HCT116 (cell line): ENCODE results near the gene FSD1. TPM values are rescaled to one million over a fixed set of nuclear protein-coding genes. Genes with fewer than 3 reads are reported as not detected.

Experiments used
- ATAC-seq: fragments of 200-7000 bp; cut with Tn5 transposase; 2 replicates; pipeline ENCODE4 v1.9.1; 2020; ENCODE audit warnings: mild to moderate bottlenecking, moderate library complexity
- BruUV-seq: library from RNA; stranded (reverse); fragments of 400-500 nt; replicated peaks from 2 replicates; lab custom pipeline; 2021; lab: Mats Ljungman, UMichigan
- CTCF ChIA-PET: fragments of 300-600 bp; sonication (Branson Sonifier 250); formaldehyde crosslinking; loops from one replicate; lab custom pipeline; 2021; ENCODE audit warnings: antibody characterized with exemption; lab: Charles Lee
- POLR2A ChIA-PET: fragments of 300-600, 350-600 bp; sonication (Branson Sonifier 250); formaldehyde crosslinking; loops from one replicate; lab custom pipeline; 2021; ENCODE audit warnings: antibody characterized with exemption; lab: Charles Lee
- RAD21 ChIA-PET, 2 experiments: fragments of 300-600 bp; sonication (Branson Sonifier 250); formaldehyde crosslinking; loops; one replicate each; lab custom pipeline; 2023; ENCODE audit warnings: low total read pairs in 2 of 2; ENCODE audit not compliant: uncharacterized antibody in 2 of 2, unreplicated experiment in 2 of 2, low non-redundant PET in 1 of 2; lab: Charles Lee
- DNase-seq: peaks from one replicate; pipeline ENCODE4 v3.0.0-alpha.2; 2010; ENCODE audit warnings: low read depth, low spot score
- H2AFZ ChIP-seq: fragments of 200-600 bp; shearing (Covaris generic), sonication (generic); 2 replicates; pipeline ENCODE4 v1.6.1; 2017; ENCODE audit warnings: low read depth, mixed run types, mixed read lengths, antibody characterized with exemption, low read length; ENCODE audit not compliant: poor library complexity, severe bottlenecking
- H3K27ac ChIP-seq: 2 replicates; pipeline ENCODE4 v1.5.1; 2012; ENCODE audit warnings: low read depth, low read length
- H3K27me3 ChIP-seq: fragments of 200-600 bp; sonication (generic); 2 replicates; pipeline ENCODE4 v1.6.1; 2016; ENCODE audit warnings: mixed run types, low read length, mixed read lengths; ENCODE audit not compliant: insufficient read depth
- H3K36me3 ChIP-seq, 2 experiments: fragments of 200-500 bp in 1 of 2; fragments of 200-600 bp in 1 of 2; sonication (Bioruptor generic) in 1 of 2; sonication (generic) in 1 of 2; 2 replicates each; pipeline versions ENCODE4 v1.5.1 to v1.6.1; 2014 to 2016; ENCODE audit warnings: low read length in 2 of 2, inconsistent platforms in 1 of 2, mixed read lengths in 1 of 2, mixed run types in 1 of 2; ENCODE audit not compliant: insufficient read depth in 2 of 2, control insufficient read depth in 1 of 2
- H3K4me1 ChIP-seq, 2 experiments: fragments of 200-600 bp in 1 of 2; sonication (generic) in 1 of 2; 2 replicates each; pipeline versions ENCODE4 v1.5.1 to v1.6.1; 2012 to 2017; ENCODE audit warnings: low read length in 2 of 2, inconsistent platforms in 1 of 2, mild to moderate bottlenecking in 1 of 2, mixed read lengths in 1 of 2, mixed run types in 1 of 2, moderate library complexity in 1 of 2; ENCODE audit not compliant: insufficient read depth in 2 of 2, control insufficient read depth in 1 of 2
- H3K4me2 ChIP-seq: fragments of 200-600 bp; sonication (generic); 2 replicates; pipeline ENCODE4 v1.6.1; 2017; ENCODE audit warnings: mixed run types, low read length, mixed read lengths
- H3K4me3 ChIP-seq, 2 experiments: fragments of 200-600 bp in 1 of 2; sonication (generic) in 1 of 2; replicated peaks in 1 of 2; 2 replicates each; pipeline ENCODE4 v1.5.1; 2011 to 2016; ENCODE audit warnings: low read length in 2 of 2, control low read depth in 1 of 2, low read depth in 1 of 2, mild to moderate bottlenecking in 1 of 2, mixed read lengths in 1 of 2, mixed run types in 1 of 2
- H3K79me2 ChIP-seq: fragments of 200-600 bp; sonication (generic); 2 replicates; pipeline ENCODE4 v1.6.1; 2017; ENCODE audit warnings: mild to moderate bottlenecking, mixed run types, low read length, moderate library complexity, mixed read lengths; ENCODE audit not compliant: insufficient read depth
- H3K9ac ChIP-seq: fragments of 200-600 bp; sonication (generic); 2 replicates; pipeline ENCODE4 v1.6.1; 2016; ENCODE audit warnings: low read length, mixed read lengths
- H3K9me2 ChIP-seq: fragments of 200-600 bp; sonication (generic), shearing (Covaris generic); 2 replicates; pipeline ENCODE4 v1.6.1; 2017; ENCODE audit warnings: mixed run types, mild to moderate bottlenecking, moderate library complexity; ENCODE audit not compliant: insufficient read depth
- H3K9me3 ChIP-seq, 2 experiments: fragments of 200-500 bp in 1 of 2; fragments of 200-600 bp in 1 of 2; sonication (Bioruptor generic) in 1 of 2; sonication (generic) in 1 of 2; 2 replicates each; pipeline ENCODE4 v1.6.1; 2014 to 2017; ENCODE audit warnings: low read length in 2 of 2, mixed read lengths in 2 of 2, inconsistent platforms in 1 of 2, low read depth in 1 of 2, mild to moderate bottlenecking in 1 of 2, mixed run types in 1 of 2, moderate library complexity in 1 of 2; ENCODE audit not compliant: control insufficient read depth in 1 of 2, insufficient read depth in 1 of 2
- H4K20me1 ChIP-seq: fragments of 200-600 bp; sonication (generic), shearing (Covaris generic); 2 replicates; pipeline ENCODE4 v1.6.1; 2017; ENCODE audit warnings: mixed run types, mild to moderate bottlenecking, moderate library complexity; ENCODE audit not compliant: insufficient read depth
- CBX3 ChIP-seq: IDR thresholded peaks from 2 replicates; pipeline ENCODE4 v1.6.1; 2012; ENCODE audit warnings: low read depth
- EGR1 ChIP-seq: IDR thresholded peaks from 2 replicates; pipeline ENCODE4 v1.6.1; 2012; ENCODE audit warnings: low read depth
- ELF1 ChIP-seq: IDR thresholded peaks from 2 replicates; pipeline ENCODE4 v1.6.1; 2012; ENCODE audit warnings: low read depth, borderline replicate concordance
- EZH2phosphoT487 ChIP-seq: fragments of 200-600 bp; IDR thresholded peaks from 2 replicates; pipeline ENCODE4 v1.6.1; 2018; ENCODE audit warnings: antibody characterized with exemption, borderline replicate concordance
- JUND ChIP-seq: IDR thresholded peaks from 2 replicates; pipeline ENCODE4 v1.6.1; 2012
- POLR2A ChIP-seq: IDR thresholded peaks from 2 replicates; pipeline ENCODE4 v1.7.0; 2011; ENCODE audit warnings: borderline replicate concordance; ENCODE audit not compliant: insufficient read depth, insufficient read length; ENCODE audit errors: extremely low read depth
- SP1 ChIP-seq: IDR thresholded peaks from 2 replicates; pipeline ENCODE4 v1.6.1; 2012; ENCODE audit warnings: low read depth
- YY1 ChIP-seq: IDR thresholded peaks from 2 replicates; pipeline ENCODE4 v1.6.1; 2011; ENCODE audit warnings: low read length, low read depth, moderate library complexity, mild to moderate bottlenecking; ENCODE audit not compliant: insufficient replicate concordance; ENCODE audit errors: extremely low read depth
- ZFX ChIP-seq: fragments of 450-650 bp; IDR thresholded peaks from 2 replicates; pipeline ENCODE4 v1.6.1; 2017
- ZNF274 ChIP-seq: fragments of 200-500 bp; sonication (Bioruptor generic); IDR thresholded peaks from 2 replicates; pipeline ENCODE4 v1.6.1; 2014; ENCODE audit warnings: mild to moderate bottlenecking, low read depth, low read length, inconsistent platforms
- intact Hi-C: fragments of 100-400 bp; cut with micrococcal nuclease; formaldehyde crosslinking; loops from 2 replicates; pipeline ENCODE4 v1.10.0; 2022
- total RNA-seq: library from RNA; stranded (reverse); gene quantifications from one replicate; pipeline ENCODE4 v1.2.1, GENCODE V29; 2021; ENCODE audit not compliant: unreplicated experiment
- TF ChIP-seq, protein P1 (sequence below): IDR thresholded peaks from 2 replicates; pipeline ENCODE4 v1.6.1; 2012; ENCODE audit warnings: low read depth
- TF ChIP-seq, protein P2 (sequence below): IDR thresholded peaks from 2 replicates; pipeline ENCODE4 v1.6.1; 2012
- TF ChIP-seq, protein P3 (sequence below), 3 experiments: fragments of 200-600 bp in 1 of 3; sonication (generic) in 1 of 3; IDR thresholded peaks in 2 of 3; conservative IDR thresholded peaks in 1 of 3; 2 replicates each; pipeline ENCODE4 v1.5.1; 2012 to 2017; ENCODE audit warnings: low read depth in 2 of 3, low read length in 2 of 3, antibody characterized with exemption in 1 of 3, borderline replicate concordance in 1 of 3, control low read depth in 1 of 3, mild to moderate bottlenecking in 1 of 3, mixed read lengths in 1 of 3, mixed run types in 1 of 3, moderate library complexity in 1 of 3; ENCODE audit not compliant: insufficient read depth in 1 of 3

FSD1 gene
- total RNA-seq, 1 experiment from 2014 or later, result 20.1 TPM

- peak overlapping the region; percentile 63 for H3K4me2 ChIP-seq
- RAD21 ChIA-PET, result no interaction called here
- H3K4me1 ChIP-seq, result peaks cover 12 to 38% of the 10 kb centered on the region in 2 experiments; a peak in 3 of 4 replicates
- H3K9me2 ChIP-seq, result no peaks in the 10 kb centered on the region
- TF ChIP-seq EGR1 (no peak), SP1 (peak; percentile 61)
- CTCF ChIA-PET, result interaction anchor here (1.4 kb wide), 1 partner anchor 17 kb away, joined by 6 read pairs; no protein-coding TSS in a partner anchor
- no peaks in the 10 kb centered on the region for H3K27me3 ChIP-seq
- intact Hi-C loops, result no loop called here
- DNase-seq, result peak; percentile 77
- peak; percentile 83 for ATAC-seq
- no peaks in the 10 kb centered on the region for H3K9me3 ChIP-seq
- H3K27ac ChIP-seq, result no peak overlapping the region
- BruUV-seq, result no TSS peak
- peak overlapping the region; percentile 16 to 35; a peak in 3 of 4 replicates for H3K4me3 ChIP-seq
- peak overlapping the region; percentile 61 for H2AFZ ChIP-seq
- POLR2A ChIA-PET, result interaction anchor here (0.5 kb wide), 1 partner anchor 562 kb away, joined by 3 read pairs; no protein-coding TSS in a partner anchor
- no peaks in the 10 kb centered on the region for H3K36me3 ChIP-seq
- H3K79me2 ChIP-seq, result no peaks in the 10 kb centered on the region
- no peak overlapping the region for H3K9ac ChIP-seq
- no peaks in the 10 kb centered on the region for H4K20me1 ChIP-seq
Measured at GRCh38 chr19:4284176-4284958, 20.0 kb upstream of the FSD1 start.

GRCh38 chr19:4284974-4285373 is 19.4 kb upstream of the FSD1 start:
- Histone ChIP-seq H3K27me3 (no peaks in the 10 kb centered on the region), H3K9me2 (no peaks in the 10 kb centered on the region), H3K36me3 (no peaks in the 10 kb centered on the region), H4K20me1 (no peaks in the 10 kb centered on the region), H3K4me1 (peaks cover 12 to 38% of the 10 kb centered on the region in 2 experiments; a peak in 3 of 4 replicates), H3K9me3 (no peaks in the 10 kb centered on the region), H3K9ac (no peak overlapping the region), H3K4me3 (peak overlapping the region; percentile 16 to 35; a peak in 3 of 4 replicates), H3K4me2 (peak overlapping the region; percentile 63), H2AFZ (peak overlapping the region; percentile 6), H3K79me2 (no peaks in the 10 kb centered on the region), H3K27ac (no peak overlapping the region)
- no peak for DNase-seq
- intact Hi-C loops, result no loop called here
- ATAC-seq, result no peak
- BruUV-seq, result no TSS peak
- POLR2A ChIA-PET, result no interaction called here
- CTCF ChIA-PET, result interaction anchor here (1.4 kb wide), 1 partner anchor 18 kb away, joined by 6 read pairs; no protein-coding TSS in a partner anchor
- RAD21 ChIA-PET, result no interaction called here
- TF ChIP-seq SP1 (no peak), ZNF274 (no peak), CBX3 (no peak), EZH2phosphoT487 (no peak), JUND (no peak), ZFX (no peak), YY1 (no peak), ELF1 (no peak), POLR2A (no peak)
- TF ChIP-seq, protein P1, sequence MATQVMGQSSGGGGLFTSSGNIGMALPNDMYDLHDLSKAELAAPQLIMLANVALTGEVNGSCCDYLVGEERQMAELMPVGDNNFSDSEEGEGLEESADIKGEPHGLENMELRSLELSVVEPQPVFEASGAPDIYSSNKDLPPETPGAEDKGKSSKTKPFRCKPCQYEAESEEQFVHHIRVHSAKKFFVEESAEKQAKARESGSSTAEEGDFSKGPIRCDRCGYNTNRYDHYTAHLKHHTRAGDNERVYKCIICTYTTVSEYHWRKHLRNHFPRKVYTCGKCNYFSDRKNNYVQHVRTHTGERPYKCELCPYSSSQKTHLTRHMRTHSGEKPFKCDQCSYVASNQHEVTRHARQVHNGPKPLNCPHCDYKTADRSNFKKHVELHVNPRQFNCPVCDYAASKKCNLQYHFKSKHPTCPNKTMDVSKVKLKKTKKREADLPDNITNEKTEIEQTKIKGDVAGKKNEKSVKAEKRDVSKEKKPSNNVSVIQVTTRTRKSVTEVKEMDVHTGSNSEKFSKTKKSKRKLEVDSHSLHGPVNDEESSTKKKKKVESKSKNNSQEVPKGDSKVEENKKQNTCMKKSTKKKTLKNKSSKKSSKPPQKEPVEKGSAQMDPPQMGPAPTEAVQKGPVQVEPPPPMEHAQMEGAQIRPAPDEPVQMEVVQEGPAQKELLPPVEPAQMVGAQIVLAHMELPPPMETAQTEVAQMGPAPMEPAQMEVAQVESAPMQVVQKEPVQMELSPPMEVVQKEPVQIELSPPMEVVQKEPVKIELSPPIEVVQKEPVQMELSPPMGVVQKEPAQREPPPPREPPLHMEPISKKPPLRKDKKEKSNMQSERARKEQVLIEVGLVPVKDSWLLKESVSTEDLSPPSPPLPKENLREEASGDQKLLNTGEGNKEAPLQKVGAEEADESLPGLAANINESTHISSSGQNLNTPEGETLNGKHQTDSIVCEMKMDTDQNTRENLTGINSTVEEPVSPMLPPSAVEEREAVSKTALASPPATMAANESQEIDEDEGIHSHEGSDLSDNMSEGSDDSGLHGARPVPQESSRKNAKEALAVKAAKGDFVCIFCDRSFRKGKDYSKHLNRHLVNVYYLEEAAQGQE, result no peak
- TF ChIP-seq, protein P2, sequence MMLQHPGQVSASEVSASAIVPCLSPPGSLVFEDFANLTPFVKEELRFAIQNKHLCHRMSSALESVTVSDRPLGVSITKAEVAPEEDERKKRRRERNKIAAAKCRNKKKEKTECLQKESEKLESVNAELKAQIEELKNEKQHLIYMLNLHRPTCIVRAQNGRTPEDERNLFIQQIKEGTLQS, result no peak
- TF ChIP-seq, protein P3, sequence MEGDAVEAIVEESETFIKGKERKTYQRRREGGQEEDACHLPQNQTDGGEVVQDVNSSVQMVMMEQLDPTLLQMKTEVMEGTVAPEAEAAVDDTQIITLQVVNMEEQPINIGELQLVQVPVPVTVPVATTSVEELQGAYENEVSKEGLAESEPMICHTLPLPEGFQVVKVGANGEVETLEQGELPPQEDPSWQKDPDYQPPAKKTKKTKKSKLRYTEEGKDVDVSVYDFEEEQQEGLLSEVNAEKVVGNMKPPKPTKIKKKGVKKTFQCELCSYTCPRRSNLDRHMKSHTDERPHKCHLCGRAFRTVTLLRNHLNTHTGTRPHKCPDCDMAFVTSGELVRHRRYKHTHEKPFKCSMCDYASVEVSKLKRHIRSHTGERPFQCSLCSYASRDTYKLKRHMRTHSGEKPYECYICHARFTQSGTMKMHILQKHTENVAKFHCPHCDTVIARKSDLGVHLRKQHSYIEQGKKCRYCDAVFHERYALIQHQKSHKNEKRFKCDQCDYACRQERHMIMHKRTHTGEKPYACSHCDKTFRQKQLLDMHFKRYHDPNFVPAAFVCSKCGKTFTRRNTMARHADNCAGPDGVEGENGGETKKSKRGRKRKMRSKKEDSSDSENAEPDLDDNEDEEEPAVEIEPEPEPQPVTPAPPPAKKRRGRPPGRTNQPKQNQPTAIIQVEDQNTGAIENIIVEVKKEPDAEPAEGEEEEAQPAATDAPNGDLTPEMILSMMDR (IDR thresholded peaks at IDR 0.05 in 2 of 3, conservative IDR thresholded peaks at IDR 0.05 in 1 of 3; ENCODE audit: borderline replicate concordance in 1 of 3, insufficient read depth in 1 of 3, low read depth in 2 of 3, low read length in 2 of 3), result no peak
